Glomerular visceral epithelial cell (primary cell): Measurements from ENCODE around the gene SLC28A1.
A peak's percentile ranks its signal among the peaks of the same experiment; 100 is the strongest.

ENCODE experiments used
- DNase-seq: peaks from one replicate; pipeline ENCODE4 v3.0.0-alpha.2; 2016; ENCODE audit errors: extremely low spot score

Gene SLC28A1

GRCh38 chr15:84992157-84992944, 107.9 kb downstream of the SLC28A1 start:
- DNase-seq, result peak; percentile 68
